HG03095 (cell line): ENCODE measurements around the gene HAL.

ENCODE experiments used
- ATAC-seq: cut with Tn5 transposase; IDR thresholded peaks from one replicate; pipeline ENCODE4 v1.9.1; 2021; ENCODE audit warnings: moderate library complexity; ENCODE audit not compliant: unreplicated experiment

HAL gene

GRCh38 chr12:95996034-95996658, at the start of gene HAL:
Gene HAL, minus strand, starts transcription at chr12:95996344. Its CDS starts 434 bp downstream, at chr12:95995910.
- ATAC-seq: no peak

GRCh38 chr12:96045566-96045965, 49.4 kb upstream of the HAL start:
- no peak for ATAC-seq

- ATAC-seq: no peak
These were observed 48.8 kb upstream of the HAL start for GRCh38 chr12:96044943-96045290.

- ATAC-seq: no peak
These were observed 48.1 kb upstream of the HAL start for GRCh38 chr12:96044017-96044942.

GRCh38 chr12:96041181-96041580, 45.0 kb upstream of the HAL start:
- no peak for ATAC-seq

- ATAC-seq: no peak
These were observed 44.4 kb upstream of the HAL start for GRCh38 chr12:96040305-96041133.

- ATAC-seq: no peak
These were observed 43.4 kb upstream of the HAL start for GRCh38 chr12:96039516-96039915.

GRCh38 chr12:96036765-96037455, 40.8 kb upstream of the HAL start:
- ATAC-seq: no peak

- ATAC-seq: peak; percentile 89
These were observed 39.4 kb upstream of the HAL start, which contains the start of gene LTA4H for GRCh38 chr12:96035283-96036236. Gene LTA4H, minus strand, starts transcription at chr12:96035587. Its CDS starts 68 bp downstream, at chr12:96035519.

- no peak for ATAC-seq
These were observed 38.6 kb upstream of the HAL start for GRCh38 chr12:96034621-96035282.

GRCh38 chr12:96033549-96034389, 37.6 kb upstream of the HAL start:
- no peak for ATAC-seq

GRCh38 chr12:96029826-96030225, 33.7 kb upstream of the HAL start:
- no peak for ATAC-seq

- ATAC-seq: no peak
These were observed 32.4 kb upstream of the HAL start for GRCh38 chr12:96028538-96028937.

- no peak for ATAC-seq
These were observed 30.2 kb upstream of the HAL start for GRCh38 chr12:96026331-96026730.

GRCh38 chr12:96025518-96025917, 29.4 kb upstream of the HAL start:
- no peak for ATAC-seq

- ATAC-seq: peak; percentile 93
These were observed 24.3 kb upstream of the HAL start for GRCh38 chr12:96020314-96021003.

GRCh38 chr12:96015672-96016071, 19.5 kb upstream of the HAL start:
- ATAC-seq: no peak
